Measurements from ENCODE around the gene GALNT17.

Gene GALNT17

DNA sequence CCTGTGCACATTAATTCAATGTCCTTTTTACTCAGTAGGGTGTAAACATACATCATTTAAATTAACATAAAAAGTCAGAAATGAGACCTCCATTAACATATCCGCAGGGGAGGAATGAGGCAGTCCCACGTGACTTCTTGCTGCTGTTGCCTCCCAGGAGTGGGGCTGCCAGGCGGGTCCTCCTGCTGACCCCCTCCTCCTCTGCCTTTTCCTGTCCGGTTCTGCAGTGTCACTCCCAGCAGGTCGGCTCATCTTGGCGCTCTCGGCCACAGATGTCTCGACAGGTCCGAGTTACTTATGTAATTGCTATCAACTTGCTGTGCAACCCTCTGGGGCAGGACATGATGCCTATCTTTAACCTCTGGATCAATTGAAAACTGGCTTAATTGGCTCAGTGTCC lies 329.6 kb downstream of the GALNT17 start:
- DNase-seq (ENCODE audit: low read depth): no peak

DNA sequence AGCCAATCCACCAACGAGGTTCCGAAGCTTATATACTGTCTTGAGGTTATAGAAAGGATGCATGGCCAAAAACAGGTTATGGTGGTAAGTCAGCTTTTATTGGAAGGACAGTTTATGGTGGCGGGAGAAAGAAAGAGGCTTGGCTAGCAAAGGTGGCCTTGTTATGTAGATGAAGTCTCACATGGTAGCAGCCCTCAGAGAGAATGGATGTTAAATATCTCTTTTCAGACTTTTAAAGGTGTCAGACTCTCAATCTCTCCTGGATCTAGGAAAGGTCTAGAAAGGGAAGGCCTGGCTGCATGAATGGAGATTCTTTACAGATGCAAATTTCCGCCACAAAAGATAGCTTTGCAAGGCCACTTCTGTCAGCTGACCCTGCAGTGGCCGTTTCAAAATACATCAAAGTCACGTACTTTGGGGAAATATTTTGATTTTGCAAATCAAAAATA lies 333.8 kb downstream of the GALNT17 start:
- no peak for DNase-seq (ENCODE audit: low read depth)

DNA sequence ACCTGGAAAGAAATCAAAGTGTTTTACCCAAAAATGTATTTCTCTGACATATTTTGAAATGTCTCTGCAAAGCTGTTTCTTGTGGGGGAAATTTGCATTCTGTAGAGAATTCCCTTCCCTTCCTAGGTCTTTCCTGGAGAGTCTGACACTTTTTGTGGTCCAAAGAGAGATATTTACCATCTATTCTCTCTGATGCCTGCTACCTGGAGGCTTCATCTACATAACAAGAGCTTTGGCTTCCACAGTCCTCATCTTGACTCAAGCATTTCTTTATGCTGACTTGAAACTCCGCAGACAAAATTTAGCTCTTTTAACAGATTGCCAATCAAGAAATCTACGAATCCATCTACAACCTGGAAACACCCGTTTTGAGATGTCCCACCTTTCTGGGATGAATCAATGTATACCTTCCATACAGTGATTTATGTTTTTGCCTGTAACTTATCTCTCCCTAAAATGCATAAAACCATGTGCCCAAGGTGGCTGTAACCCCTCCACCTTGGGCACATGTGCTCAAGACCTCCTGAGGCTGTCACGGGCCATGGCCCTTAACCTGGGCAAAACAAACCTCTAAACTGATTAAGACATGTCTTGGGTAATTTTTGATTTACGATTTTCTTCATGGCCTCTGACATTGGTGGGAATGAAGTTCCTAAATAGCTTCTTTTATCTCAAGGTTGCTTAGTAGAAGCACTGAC lies 334.7 kb downstream of the GALNT17 start:
- no peak for DNase-seq (ENCODE audit: low read depth)

DNA sequence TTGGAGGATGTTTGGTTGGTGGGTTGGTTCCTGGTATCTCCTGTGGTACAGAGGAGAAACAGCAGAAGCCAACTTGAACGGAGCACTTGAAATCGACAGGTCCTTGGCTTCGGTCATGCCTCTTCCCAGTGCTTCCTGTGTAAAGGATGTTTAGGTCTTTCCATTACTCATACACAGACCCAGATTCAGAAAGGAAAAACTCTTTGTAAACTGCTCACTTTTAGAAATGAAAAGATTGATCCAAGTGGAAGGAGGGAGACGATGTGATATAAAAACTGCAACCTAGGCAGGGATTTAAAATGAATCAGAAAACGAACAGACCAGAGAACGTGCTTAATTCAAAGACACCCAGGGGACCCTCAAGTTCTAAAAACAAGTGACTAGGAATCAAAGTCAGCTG lies 338.4 kb downstream of the GALNT17 start:
- DNase-seq (ENCODE audit: low read depth): no peak

DNA sequence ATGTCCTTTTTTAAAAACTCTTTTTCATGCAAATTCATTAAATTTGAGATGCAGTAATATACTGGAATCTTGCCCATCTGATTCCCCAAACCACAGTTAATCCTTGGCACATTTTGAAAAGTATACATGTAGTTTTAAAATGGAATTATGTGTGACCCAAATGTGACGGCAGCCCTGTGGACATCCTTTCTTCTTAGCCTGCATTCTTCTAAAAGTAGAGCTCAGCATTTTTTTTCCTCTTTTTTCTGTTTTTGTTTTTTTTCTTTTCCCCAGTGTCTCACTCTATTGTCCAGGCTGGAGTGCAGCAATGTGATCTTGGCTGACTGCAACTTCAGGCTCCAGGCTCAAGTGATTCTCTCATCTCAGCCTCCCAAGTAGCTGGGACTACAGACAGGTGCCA lies 338.9 kb downstream of the GALNT17 start:
- no peak for DNase-seq (ENCODE audit: low read depth)

DNA sequence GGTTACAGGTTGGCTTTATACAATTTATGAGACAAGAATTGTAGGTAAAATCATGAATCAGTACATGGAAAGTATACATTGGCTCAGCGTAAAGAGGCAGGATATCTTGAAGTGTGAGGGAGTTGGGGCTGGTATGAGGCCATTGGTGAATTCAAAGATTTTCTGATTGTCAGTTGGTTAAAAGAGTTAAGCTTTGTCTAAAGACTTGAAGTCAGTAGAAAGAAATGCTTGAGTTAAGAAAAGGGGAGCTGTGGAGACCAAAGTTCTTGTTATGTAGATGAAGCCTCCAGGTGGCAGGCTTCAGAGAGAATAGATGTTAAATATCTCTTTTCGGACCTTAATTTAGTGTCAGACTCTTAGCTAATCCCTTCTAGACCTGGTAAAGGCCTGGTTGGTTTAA lies 341.0 kb downstream of the GALNT17 start:
- DNase-seq (ENCODE audit: low read depth): no peak

DNA sequence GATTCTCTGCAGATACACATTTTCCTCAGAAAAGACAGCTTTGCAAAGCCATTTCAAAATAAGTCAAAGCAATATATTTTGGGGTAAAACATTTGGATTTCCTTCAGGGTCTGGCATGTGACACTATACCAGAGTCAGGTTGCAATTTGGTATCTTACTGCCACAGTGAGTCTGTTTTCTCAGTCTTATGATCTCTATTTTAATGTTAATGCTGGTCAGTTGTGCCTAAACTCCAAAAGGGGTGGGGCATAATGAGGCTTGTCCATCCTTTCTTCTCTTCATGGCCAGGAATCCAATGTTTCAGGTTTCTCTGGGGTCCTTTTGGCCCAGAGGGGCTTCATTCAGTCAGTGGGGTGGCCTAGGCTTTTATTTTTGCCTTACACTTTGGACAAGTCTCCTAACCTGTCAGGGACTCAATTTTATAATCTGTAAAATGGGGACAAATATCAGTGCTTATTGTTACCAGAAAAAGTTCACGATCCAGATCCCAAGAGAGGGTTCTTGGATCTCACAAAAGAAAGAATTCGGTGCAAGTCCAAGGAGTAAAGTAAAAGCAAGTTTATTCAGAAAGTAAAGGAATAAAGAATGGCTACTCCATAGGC lies 341.5 kb downstream of the GALNT17 start:
- DNase-seq (ENCODE audit: low read depth): no peak

DNA sequence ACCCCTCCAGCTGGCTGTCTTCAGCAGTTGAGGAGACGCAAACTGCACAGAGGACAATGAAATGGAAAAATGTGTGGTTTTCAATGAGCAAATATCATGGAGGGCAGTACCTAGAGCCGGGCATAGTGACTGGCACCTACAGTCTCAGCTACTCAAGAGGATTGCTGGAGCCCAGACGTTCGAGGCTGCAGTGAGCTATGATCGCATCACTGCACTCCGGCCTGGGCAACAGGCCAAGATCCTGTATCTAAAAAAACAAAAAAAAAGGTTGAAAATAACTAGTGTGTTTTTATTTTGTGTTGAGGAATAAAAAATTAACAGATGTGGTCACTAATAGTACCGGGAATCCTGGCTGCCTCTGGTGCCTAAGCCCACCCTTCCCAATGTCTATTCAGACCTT lies 345.5 kb downstream of the GALNT17 start:
- DNase-seq (ENCODE audit: low read depth): no peak

DNA sequence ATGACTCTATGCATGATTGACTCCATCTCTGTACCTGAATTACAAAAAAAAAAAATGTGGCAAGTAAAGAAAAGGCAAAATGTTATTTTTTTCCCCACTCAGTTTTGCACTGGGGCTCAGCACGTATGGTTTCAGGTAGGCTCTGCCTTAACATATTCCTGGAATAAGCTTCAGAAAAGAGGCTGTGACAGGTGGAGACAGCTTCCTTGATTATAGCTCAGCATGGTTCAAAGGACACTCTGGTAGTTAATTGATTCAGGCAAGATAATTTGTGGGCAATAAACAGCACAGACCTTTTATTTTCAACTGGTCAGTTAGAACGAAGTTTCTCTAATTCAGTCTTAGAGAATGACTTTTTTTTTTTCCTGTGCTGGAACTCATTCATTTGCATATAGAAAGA lies 347.3 kb downstream of the GALNT17 start:
- no peak for DNase-seq (ENCODE audit: low read depth)

DNA sequence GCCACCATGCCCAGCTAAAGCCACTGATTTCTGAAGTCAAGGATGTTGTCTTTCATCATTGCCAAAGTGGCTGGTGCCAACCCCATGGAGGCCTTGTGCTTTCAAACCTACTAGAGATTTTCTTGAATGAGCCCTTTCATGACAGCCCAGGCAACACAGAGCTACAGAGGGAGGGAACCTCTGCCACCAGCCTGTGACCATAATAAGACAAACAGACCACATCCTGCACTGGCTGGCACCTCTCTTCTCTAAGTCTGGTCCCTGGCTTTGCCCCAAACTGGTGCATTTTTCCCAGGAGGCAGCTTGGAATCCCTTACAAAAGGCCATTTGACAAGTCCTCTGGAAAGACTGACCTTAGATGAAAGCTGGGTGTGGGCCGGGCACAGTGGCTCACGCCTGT lies 348.8 kb downstream of the GALNT17 start:
- no peak for DNase-seq (ENCODE audit: low read depth)

DNA sequence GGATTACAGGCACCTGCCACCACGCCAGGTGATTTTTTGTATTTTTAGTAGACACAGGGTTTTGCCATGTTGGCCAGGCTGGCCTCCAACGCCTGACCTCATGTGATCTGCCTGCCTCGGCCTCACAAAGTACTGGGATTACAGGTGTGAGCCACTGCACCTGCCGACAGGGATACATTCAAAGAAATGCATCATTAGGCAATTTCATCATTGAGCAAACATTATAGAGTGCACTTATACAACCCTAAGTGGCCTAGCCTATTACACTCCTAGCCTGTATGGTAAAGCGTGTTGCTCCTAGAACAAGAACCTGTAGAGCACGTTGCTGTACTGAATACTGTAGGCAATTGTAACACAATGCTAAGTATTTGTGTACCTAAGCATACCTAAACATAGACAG lies 350.3 kb downstream of the GALNT17 start:
- no peak for DNase-seq (ENCODE audit: low read depth)

DNA sequence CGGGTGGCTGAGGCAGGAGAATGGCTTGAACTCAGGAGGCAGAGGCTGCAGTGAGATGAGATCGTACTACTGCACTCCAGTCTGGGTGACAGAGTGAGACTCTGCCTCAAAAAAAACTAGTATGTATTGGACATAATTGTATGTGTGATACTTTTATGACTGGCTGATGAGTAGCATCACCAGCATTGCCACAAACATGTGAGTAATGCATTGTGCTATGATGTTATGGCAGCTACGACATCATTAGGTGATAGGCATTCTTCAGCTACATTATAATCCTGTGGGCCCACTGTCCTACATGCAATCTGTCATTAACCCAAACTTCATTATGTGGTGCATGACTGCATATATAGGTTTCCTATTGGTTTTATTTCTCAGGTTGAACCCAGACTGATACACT lies 352.4 kb downstream of the GALNT17 start:
- DNase-seq (ENCODE audit: low read depth): no peak

DNA sequence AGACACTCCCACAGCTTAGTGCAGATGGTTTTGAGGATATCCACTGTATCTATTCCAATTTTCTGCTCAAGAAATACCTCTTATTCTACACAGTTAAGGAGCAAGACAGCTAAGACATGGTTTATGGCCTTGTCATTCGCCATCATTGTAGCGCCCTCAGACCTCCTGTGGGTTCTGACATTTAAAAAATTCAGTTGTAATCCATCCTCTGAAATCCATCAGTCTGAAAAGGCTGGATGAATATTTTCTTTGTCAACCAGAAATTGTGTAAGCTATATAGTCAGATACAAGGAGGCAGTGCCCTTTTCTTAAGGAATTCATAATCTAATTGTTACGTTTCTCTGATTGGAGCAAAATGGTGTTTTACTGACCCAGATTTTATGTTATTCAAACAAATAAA lies 353.6 kb downstream of the GALNT17 start:
- DNase-seq (ENCODE audit: low read depth): no peak

DNA sequence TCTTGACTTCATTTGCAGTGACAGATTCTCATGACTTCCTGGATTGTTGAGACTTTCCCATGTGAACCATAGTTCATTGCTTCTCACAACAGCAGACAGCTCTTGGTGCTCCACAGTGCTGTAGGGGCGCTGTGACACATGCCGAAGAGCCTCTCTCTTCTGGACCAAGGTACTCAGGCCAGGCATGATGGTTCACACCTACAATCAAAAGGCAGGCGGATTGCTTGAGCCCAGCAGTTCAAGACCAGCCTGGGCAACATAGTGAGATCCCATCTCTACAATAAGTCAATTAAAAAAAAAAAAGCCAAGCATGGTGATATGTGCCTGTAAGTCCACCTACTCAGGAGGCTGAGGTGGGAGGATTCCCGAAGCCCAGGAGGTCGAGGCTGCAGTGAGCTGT lies 354.5 kb downstream of the GALNT17 start:
- no peak for DNase-seq (ENCODE audit: low read depth)

DNA sequence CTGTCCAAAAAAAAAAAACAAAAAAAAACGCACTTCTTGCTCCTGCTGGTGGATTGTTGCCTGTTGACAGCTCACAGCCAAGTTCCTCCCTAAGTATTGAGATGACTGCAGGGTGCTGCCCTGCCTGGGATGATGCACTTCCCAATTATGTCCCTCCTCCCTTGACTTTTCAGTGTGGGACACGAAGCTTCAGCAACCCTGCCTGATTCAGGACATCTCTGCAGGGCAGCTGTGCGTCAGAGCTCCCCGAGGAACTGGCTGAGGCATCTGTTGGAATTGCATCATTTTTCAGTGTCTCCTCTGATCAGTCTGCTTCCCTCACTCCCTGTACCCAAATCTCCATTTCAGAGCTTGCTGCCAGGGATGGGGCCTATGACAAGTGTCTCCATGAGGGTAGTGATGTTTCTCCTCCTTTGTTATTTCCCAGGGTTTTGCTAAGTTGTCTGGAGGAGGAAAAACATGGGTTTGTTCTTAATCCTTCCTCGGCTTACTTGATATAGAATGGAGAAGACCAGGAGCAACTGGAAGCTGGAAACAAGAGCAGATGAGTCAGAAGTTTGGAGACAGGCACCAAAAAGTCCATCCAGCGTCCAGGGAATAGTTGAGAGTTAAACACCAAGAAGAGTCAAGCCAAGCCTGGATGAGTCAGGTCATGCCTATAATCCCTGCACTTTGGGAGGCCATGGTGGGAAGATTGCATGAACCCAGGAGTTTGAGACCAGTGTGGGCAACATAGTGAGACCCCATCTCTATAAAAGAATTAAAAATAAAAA lies 355.1 kb downstream of the GALNT17 start:
- no peak for DNase-seq (ENCODE audit: low read depth)

DNA sequence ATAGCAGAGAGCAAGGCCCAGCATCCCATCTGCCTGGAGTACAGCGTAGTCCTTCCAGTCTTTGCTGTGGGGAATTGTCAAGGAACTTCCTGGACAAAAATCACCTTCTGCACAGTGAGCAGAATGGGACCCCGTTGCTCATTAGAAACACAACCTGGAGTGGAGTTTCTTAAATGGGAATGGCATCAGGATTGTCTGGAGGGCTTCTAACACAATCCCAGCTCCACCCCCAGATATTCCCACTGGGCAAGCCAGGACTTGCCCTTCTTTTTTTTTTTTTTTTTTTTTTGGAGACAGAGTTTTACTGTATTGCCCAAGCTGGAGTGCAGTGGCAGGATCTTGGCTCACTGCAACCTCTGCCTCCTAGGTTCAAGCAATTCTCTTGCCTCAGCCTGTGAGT lies 356.4 kb downstream of the GALNT17 start:
- no peak for DNase-seq (ENCODE audit: low read depth)

DNA sequence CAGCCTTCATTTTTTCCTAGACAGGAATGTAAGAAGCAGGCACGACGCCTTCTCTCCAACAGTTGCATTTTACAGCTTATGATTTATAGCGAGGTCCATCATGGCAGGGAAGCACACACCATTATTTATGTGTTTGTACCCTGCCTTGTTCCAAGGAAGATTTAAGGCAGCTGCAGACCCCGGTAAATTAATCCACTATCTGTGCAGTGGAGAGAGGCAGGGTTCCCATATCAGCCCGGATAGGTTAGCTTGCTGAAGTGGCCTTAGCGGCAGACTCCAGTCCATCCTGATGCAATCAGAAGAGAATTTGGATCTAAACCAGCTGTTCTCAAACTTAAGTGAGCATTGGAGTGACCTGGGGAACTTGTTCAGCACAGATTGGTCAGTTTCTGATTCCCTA lies 359.4 kb downstream of the GALNT17 start:
- no peak for DNase-seq (ENCODE audit: low read depth)

DNA sequence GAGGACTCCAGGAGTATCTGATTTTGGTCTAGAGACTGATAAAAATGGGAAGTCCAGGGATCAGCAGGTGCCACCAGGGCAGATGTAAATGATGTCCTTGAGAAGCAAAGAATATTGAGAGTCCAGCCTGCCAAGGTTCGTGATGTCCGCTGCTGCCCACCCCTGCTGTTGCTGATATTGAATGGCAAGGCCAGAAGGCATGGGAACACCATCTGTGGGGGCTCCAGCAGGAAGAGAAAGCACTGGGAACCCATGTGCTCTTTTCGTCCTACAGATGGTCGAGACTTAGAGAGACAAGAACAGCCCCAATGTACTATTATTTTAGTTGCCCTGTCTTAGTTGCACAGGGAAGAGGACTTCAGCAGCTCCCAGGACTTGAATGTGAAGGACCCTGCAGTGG lies 363.9 kb downstream of the GALNT17 start:
- no peak for DNase-seq (ENCODE audit: low read depth)

DNA sequence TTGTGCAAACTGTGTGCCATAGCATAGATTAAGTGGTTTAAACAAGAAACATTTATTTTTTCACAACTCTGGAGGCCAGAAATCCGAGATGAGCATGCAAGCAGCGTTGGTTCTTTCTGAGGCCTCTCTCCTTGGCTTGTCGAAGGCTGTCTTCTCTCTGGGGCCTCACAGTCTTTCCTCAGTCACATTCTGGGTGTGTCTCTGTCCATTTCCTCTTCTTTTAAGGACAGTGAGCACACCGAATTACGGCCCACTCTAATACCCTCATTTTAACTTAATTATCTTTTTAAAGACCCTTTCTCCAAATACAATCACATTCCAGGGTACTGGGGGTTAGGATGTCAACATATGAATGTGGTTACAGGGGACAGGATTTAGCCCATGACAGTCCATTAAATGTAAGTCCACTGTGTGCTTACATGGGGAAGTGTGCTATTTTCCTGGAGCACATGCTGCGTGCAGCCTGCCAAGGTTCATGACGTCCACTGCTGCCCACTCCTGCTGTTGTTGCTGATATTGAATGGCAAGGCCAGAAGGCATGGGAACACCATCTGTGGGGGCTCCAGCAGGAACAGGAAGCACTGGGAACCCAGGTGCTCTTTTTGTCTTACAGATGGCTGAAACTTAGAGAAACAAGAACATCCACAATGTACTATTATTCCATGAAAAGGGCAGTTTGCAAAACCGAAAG lies 365.5 kb downstream of the GALNT17 start:
- DNase-seq (ENCODE audit: low read depth): no peak

DNA sequence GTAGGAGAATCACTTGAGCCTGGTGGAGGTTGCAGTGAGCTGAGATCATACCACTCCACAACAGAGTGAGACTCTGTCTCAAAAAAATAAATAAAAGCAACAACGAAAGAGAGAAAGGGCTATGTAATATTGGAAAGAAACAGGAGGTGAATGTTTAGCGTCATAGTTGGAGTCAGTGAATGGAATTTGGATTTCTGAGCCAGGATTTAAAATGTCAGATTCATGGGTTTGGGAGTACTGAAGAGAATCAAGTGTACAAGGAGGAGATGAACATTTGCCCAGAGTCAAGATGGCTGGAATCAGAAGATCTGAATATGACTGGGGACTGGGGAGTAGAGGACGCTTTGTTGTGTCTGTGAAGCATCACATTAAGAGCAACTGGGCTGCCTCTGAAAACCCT lies 366.4 kb downstream of the GALNT17 start:
- DNase-seq (ENCODE audit: low read depth): no peak

DNA sequence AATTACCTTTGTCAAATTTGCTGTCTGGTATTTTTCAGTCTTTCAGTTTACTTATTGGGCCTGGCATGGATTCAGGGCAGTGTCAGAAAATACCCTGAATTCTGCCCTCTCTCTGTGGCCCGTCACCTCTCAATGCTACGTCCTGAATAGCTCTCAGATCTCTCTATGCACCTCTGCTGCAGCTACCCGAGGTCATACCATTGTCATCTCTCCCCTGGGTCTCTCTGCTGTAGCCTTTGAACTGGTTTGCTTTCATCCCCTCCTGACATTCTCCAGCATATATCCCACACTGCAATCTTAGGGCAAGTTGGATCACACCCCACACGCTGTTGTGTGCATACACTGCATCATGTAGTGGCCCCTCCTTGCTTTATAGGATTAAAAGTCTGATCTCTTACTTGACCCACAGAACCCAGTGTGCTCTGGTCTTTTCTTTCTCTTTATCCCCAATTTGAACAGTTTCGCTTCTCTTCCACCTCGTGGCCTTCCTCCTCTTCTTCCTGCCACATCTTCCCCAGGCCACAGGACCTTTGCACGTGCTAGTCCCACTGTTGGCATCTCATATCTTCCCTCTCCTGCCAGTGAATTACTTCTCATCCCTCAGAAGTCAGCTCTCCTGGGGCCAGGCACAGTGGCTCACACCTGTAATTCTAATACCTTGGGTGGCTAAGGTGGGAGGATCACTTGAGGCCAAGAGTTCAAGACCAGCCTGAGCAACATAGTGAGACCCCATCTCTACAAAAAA lies 372.9 kb downstream of the GALNT17 start:
- no peak for DNase-seq (ENCODE audit: low read depth)

DNA sequence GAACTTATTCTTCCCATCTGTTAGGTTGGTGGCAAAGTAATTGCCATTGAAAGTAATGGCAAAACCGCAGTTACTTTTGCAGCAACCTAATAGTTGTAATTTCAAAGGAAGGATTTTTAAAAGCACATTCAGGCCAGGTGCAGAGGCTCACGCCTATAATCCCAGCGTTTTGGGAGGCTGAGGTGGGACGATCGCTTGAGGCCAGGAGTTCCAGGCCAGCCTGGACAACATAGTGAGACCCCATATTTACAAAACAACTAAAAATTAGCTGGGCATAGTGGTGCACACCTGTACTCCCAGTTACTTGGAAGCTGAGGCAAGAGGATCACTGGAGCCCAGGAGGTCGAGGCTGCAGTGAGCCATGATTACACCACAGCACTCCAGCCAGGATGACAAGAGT lies 374.9 kb downstream of the GALNT17 start:
- DNase-seq (ENCODE audit: low read depth): no peak
